Smooth muscle cell (in vitro differentiated cells): ENCODE results near the gene CACFD1. TPM values are rescaled to one million over a fixed set of nuclear protein-coding genes. Genes with fewer than 3 reads are reported as not detected.
A peak's percentile ranks its signal among the peaks of the same experiment; 100 is the strongest.

ENCODE experiments used
- DNase-seq: peaks from one replicate; lab custom pipeline; 2025; ENCODE audit not compliant: unreplicated experiment; lab: John Stamatoyannopoulos, UW
- H2AFZ ChIP-seq: fragments of 200-600 bp; sonication (generic); 2 replicates; pipeline ENCODE4 v1.6.0; 2016; ENCODE audit warnings: antibody characterized with exemption, low read depth, mild to moderate bottlenecking
- H3F3A ChIP-seq: fragments of 200-600 bp; sonication (generic); 2 replicates; pipeline ENCODE4 v1.6.0; 2017; ENCODE audit warnings: antibody characterized with exemption, low read depth
- H3K27ac ChIP-seq: fragments of 200-600 bp; sonication (generic); 2 replicates; pipeline ENCODE4 v1.5.1; 2016; ENCODE audit warnings: low read depth, mild to moderate bottlenecking
- H3K27me3 ChIP-seq: fragments of 200-600 bp; sonication (generic); 2 replicates; pipeline ENCODE4 v1.6.1; 2016; ENCODE audit warnings: low read depth, mild to moderate bottlenecking
- H3K36me3 ChIP-seq: fragments of 200-600 bp; sonication (generic); 2 replicates; pipeline ENCODE4 v1.5.1; 2016; ENCODE audit warnings: low read depth
- H3K4me1 ChIP-seq: fragments of 200-600 bp; sonication (generic); 2 replicates; pipeline ENCODE4 v1.5.1; 2016; ENCODE audit warnings: low read depth
- H3K4me2 ChIP-seq: fragments of 200-600 bp; sonication (generic); 2 replicates; pipeline ENCODE4 v1.6.0; 2016; ENCODE audit warnings: mild to moderate bottlenecking
- H3K4me3 ChIP-seq: fragments of 200-600 bp; sonication (generic); 2 replicates; pipeline ENCODE4 v1.5.1; 2016; ENCODE audit warnings: mild to moderate bottlenecking
- H3K79me2 ChIP-seq: fragments of 200-600 bp; sonication (generic); 2 replicates; pipeline ENCODE4 v1.6.0; 2016; ENCODE audit warnings: low read depth, mild to moderate bottlenecking
- H3K9ac ChIP-seq: fragments of 200-600 bp; sonication (generic); 2 replicates; pipeline ENCODE4 v1.6.0; 2016; ENCODE audit warnings: low read depth
- H3K9me3 ChIP-seq: fragments of 200-600 bp; sonication (generic); replicated peaks from 2 replicates; pipeline ENCODE4 v1.5.1; 2016; ENCODE audit warnings: low read depth
- H4K20me1 ChIP-seq: fragments of 200-600 bp; sonication (generic); 2 replicates; pipeline ENCODE4 v1.6.0; 2016; ENCODE audit warnings: low read depth
- CTCF ChIP-seq: fragments of 200-600 bp; sonication (generic); IDR thresholded peaks from 2 replicates; pipeline ENCODE4 v1.5.1; 2017; ENCODE audit warnings: borderline replicate concordance, mild to moderate bottlenecking, antibody characterized with exemption; ENCODE audit not compliant: insufficient read depth, poor library complexity, severe bottlenecking
- WGBS: methylation state at CpG from one replicate; pipeline ENCODE4 v1.1.7; 2016; ENCODE audit warnings: low lambda C conversion rate; 5-methylcytosine and 5-hydroxymethylcytosine counted together
- polyA plus RNA-seq: library from polyadenylated mRNA; unstranded; fragments of >200 nt; fragmentation: Nextera tagmentation; extraction: Ambion mirVana; gene quantifications from 2 replicates; pipeline ENCODE4 v1.2.1, GENCODE V29; 2016
- total RNA-seq: library from RNA; depleted of rRNA; stranded (reverse); fragments of >200 nt; gene quantifications from 2 replicates; pipeline ENCODE4 v1.2.3, GENCODE V29; 2014

The CACFD1 gene
- total and polyA plus RNA-seq, 2 experiments from 2014 or later: 5.8 to 27.1 TPM

GRCh38 chr9:133506653-133507038 lies 46.9 kb downstream of the CACFD1 start:
- no peaks in the 10 kb centered on the region for H4K20me1 ChIP-seq
- H3K9ac ChIP-seq: no peak overlapping the region
- H3K4me2 ChIP-seq: peak overlapping the region; percentile 7
- H3K4me1 ChIP-seq: peaks cover 12% of the 10 kb centered on the region
- no peaks in the 10 kb centered on the region for H3K9me3 ChIP-seq
- TF ChIP-seq CTCF: no peak
- peaks cover 5% of the 10 kb centered on the region for H3F3A ChIP-seq
- DNase-seq: no peak
- H3K4me3 ChIP-seq: no peak overlapping the region
- no peaks in the 10 kb centered on the region for H3K79me2 ChIP-seq
- no peak overlapping the region for H3K27ac ChIP-seq
- no peak overlapping the region for H2AFZ ChIP-seq
- H3K27me3 ChIP-seq: no peaks in the 10 kb centered on the region
- no peaks in the 10 kb centered on the region for H3K36me3 ChIP-seq
- 48% methylated on average over 18 of the region's 18 CpGs for WGBS

- H3K27ac ChIP-seq: no peak overlapping the region
- H3K9me3 ChIP-seq: no peaks in the 10 kb centered on the region
- H3K36me3 ChIP-seq: no peaks in the 10 kb centered on the region
- no peak for TF ChIP-seq CTCF
- no peaks in the 10 kb centered on the region for H3K27me3 ChIP-seq
- DNase-seq: no peak
- no peak overlapping the region for H3K9ac ChIP-seq
- H2AFZ ChIP-seq: no peak overlapping the region
- H3K4me1 ChIP-seq: peaks cover 12% of the 10 kb centered on the region
- peaks cover 5% of the 10 kb centered on the region for H3F3A ChIP-seq
- H3K4me2 ChIP-seq: no peak overlapping the region
- no peak overlapping the region for H3K4me3 ChIP-seq
- H4K20me1 ChIP-seq: no peaks in the 10 kb centered on the region
- no peaks in the 10 kb centered on the region for H3K79me2 ChIP-seq
- 95% methylated on average over 23 of the region's 24 CpGs for WGBS
These were observed 47.6 kb downstream of the CACFD1 start for GRCh38 chr9:133507246-133507965.

GRCh38 chr9:133508046-133508445 lies 48.3 kb downstream of the CACFD1 start:
- Histone ChIP-seq H2AFZ (no peak overlapping the region), H3F3A (peaks cover 5% of the 10 kb centered on the region), H3K4me1 (peaks cover 12% of the 10 kb centered on the region), H3K79me2 (no peaks in the 10 kb centered on the region), H3K9ac (no peak overlapping the region), H3K9me3 (no peaks in the 10 kb centered on the region), H3K4me3 (no peak overlapping the region), H3K27ac (no peak overlapping the region), H4K20me1 (no peaks in the 10 kb centered on the region), H3K27me3 (no peaks in the 10 kb centered on the region), H3K4me2 (no peak overlapping the region), H3K36me3 (no peaks in the 10 kb centered on the region)
- no peak for TF ChIP-seq CTCF
- WGBS: 95% methylated on average over 8 of the region's 8 CpGs
- DNase-seq: no peak
